ENCODE measurements around the gene ANG. TPM values are rescaled to one million over a fixed set of nuclear protein-coding genes. Genes with fewer than 3 reads are reported as not detected.

Gene ANG
- total and polyA plus RNA-seq, 10 of the 15 experiments (the other 5 are each of a cell fraction or from before 2014, with no cell fraction given), result 1.0 to 5.9 (median 2.2) TPM

- H3K9me3 ChIP-seq (replicated peaks; ENCODE audit: control insufficient read depth, insufficient read depth, low read length), result no peaks in the 10 kb centered on the region
- TF ChIP-seq GATAD2B (conservative IDR thresholded peaks at IDR 0.05; ENCODE audit: low read depth) (no peak), CREM (IDR thresholded peaks at IDR 0.05; ENCODE audit: low read depth) (0 out of 2 replicates have a peak, but pooled peaks have one; percentile 23), BCL11A (IDR thresholded peaks at IDR 0.05; ENCODE audit: low read depth, low read length) (0 out of 2 replicates have a peak, but pooled peaks have one; percentile 45), NFYA (IDR thresholded peaks at IDR 0.05; ENCODE audit: borderline replicate concordance, low read depth, low read length) (no peak), CBFB (IDR thresholded peaks at IDR 0.05; ENCODE audit: low read depth) (no peak), FOXM1 (IDR thresholded peaks at IDR 0.05; ENCODE audit: low read depth, low read length) (no peak), RUNX3 (IDR thresholded peaks at IDR 0.05; ENCODE audit: low read length) (peak; percentile 27; the same call in 1 of the 2 replicates), CREB1 (IDR thresholded peaks at IDR 0.05; ENCODE audit: low read depth) (0 out of 2 replicates have a peak, but pooled peaks have one; percentile 22), TBL1XR1 (IDR thresholded peaks at IDR 0.05; ENCODE audit: low read depth, low read length) (no peak), SMAD1 (IDR thresholded peaks at IDR 0.05; ENCODE audit: low read depth, partially characterized antibody) (no peak), MEF2A (IDR thresholded peaks at IDR 0.05; ENCODE audit: insufficient read depth, low read depth, low read length) (no peak), IRF4 (IDR thresholded peaks at IDR 0.05; ENCODE audit: low read depth, low read length) (0 out of 2 replicates have a peak, but pooled peaks have one; percentile 22), SMAD5 (IDR thresholded peaks at IDR 0.05; ENCODE audit: low read depth) (no peak), JUNB (IDR thresholded peaks at IDR 0.05) (peak; percentile 62), MTA2 (IDR thresholded peaks at IDR 0.05; ENCODE audit: low read depth) (peak; percentile 72), EP300 (IDR thresholded peaks at IDR 0.05; ENCODE audit: borderline replicate concordance in 1 of 2, control insufficient read depth in 1 of 2, low read depth in 2 of 2, low read length in 2 of 2) (peak in 1 of 2 experiments; percentile 34; a peak in 1 of 4 replicates), MEF2B (IDR thresholded peaks at IDR 0.05; ENCODE audit: partially characterized antibody, poor library complexity, severe bottlenecking) (peak; percentile 25)
- TF ChIP-seq, protein P1, sequence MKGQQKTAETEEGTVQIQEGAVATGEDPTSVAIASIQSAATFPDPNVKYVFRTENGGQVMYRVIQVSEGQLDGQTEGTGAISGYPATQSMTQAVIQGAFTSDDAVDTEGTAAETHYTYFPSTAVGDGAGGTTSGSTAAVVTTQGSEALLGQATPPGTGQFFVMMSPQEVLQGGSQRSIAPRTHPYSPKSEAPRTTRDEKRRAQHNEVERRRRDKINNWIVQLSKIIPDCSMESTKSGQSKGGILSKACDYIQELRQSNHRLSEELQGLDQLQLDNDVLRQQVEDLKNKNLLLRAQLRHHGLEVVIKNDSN (IDR thresholded peaks at IDR 0.05; ENCODE audit: borderline replicate concordance, extremely low read length, insufficient read depth, low read depth, low read length), result no peak
- no peaks in the 10 kb centered on the region for H3K27me3 ChIP-seq (replicated peaks in 1 of 2; ENCODE audit: control insufficient read depth in 2 of 2, insufficient read depth in 2 of 2, low read length in 1 of 2)
- FAIRE-seq (no peak), ATAC-seq (peak; percentile 82), DNase-seq (ENCODE audit: low read depth, low spot score) (no peak)
- POLR2A ChIA-PET, result no interaction called here
- H3K36me3 ChIP-seq (ENCODE audit: control insufficient read depth in 2 of 2, insufficient read depth in 2 of 2, low read length in 1 of 2), result no peaks in the 10 kb centered on the region
- CTCF ChIA-PET, result interaction anchor here (0.7 to 3.8 kb wide), 7 partner anchors 8 to 348 kb away, joined by 3 to 25 read pairs (median 4); no protein-coding TSS in a partner anchor
- in situ Hi-C loops (cut with MboI), result no loop called here
- 63% methylated on average over 2 of the region's 2 CpGs for WGBS (ENCODE audit: insufficient coverage, insufficient replicate concordance, low lambda C conversion rate, missing lambda C conversion rate)
- no peaks in the 10 kb centered on the region for H3K79me2 ChIP-seq (ENCODE audit: control insufficient read depth, insufficient read depth, low read length)
- H3K4me2 ChIP-seq (ENCODE audit: control insufficient read depth, insufficient read depth), result no peak overlapping the region
- H3K4me1 ChIP-seq (ENCODE audit: control insufficient read depth, insufficient read depth, low read length), result peaks cover 18% of the 10 kb centered on the region
- BruUV-seq (replicated peaks), result no TSS peak
- SMC1A ChIA-PET (ENCODE audit: uncharacterized antibody, unreplicated experiment), result interaction anchor here (0.6 to 3.8 kb wide), 5 partner anchors 8 to 62 kb away, joined by 3 to 31 read pairs (median 5); no protein-coding TSS in a partner anchor
- no peak overlapping the region for H3K9ac ChIP-seq (ENCODE audit: control insufficient read depth, insufficient read depth, low read length)
- H4K20me1 ChIP-seq (ENCODE audit: control insufficient read depth, insufficient read depth), result no peaks in the 10 kb centered on the region
- no peak overlapping the region for H2AFZ ChIP-seq (ENCODE audit: control insufficient read depth, low read depth, low read length)
- intact Hi-C loops (cut with micrococcal nuclease; ENCODE audit: unreplicated experiment), result no loop called here
- H3K4me3 ChIP-seq, result no peak overlapping the region
- RAD21 ChIA-PET (ENCODE audit: unreplicated experiment), result interaction anchor here (1.0 to 2.1 kb wide), 6 partner anchors 8 to 62 kb away, joined by 4 to 16 read pairs (median 5); partner anchors contain the start of gene RNASE4
- H3K27ac ChIP-seq (ENCODE audit: control insufficient read depth, insufficient read depth), result no peak overlapping the region
Measured at GRCh38 chr14:20675669-20676068, 12.9 kb upstream of the ANG start.
